ENCODE measurements around the gene MUC2. TPM values are rescaled to one million over a fixed set of nuclear protein-coding genes. Genes with fewer than 3 reads are reported as not detected.
A peak's percentile ranks its signal among the peaks of the same experiment; 100 is the strongest.

The MUC2 gene
- total and polyA plus RNA-seq, 2 experiments from 2014 or later: 0.03 TPM; not detected in 1

GRCh38 chr11:1067812-1068496, 6.7 kb upstream of the MUC2 start:
- Histone ChIP-seq H3K4me3 (no peak overlapping the region), H3K36me3 (no peaks in the 10 kb centered on the region), H3K4me1 (ENCODE audit: low read depth) (no peaks in the 10 kb centered on the region), H3K27me3 (no peaks in the 10 kb centered on the region), H3K9me3 (ENCODE audit: low read depth) (no peaks in the 10 kb centered on the region), H3K27ac (no peak overlapping the region)
- DNase-seq (ENCODE audit: low read depth in 1 of 2, low spot score in 1 of 2): no peak
- TF ChIP-seq CTCF (IDR thresholded peaks at IDR 0.05; ENCODE audit: low read depth, low read length): no peak

GRCh38 chr11:1069740-1070139, 4.9 kb upstream of the MUC2 start:
- H3K36me3 ChIP-seq: no peaks in the 10 kb centered on the region
- H3K27ac ChIP-seq: no peak overlapping the region
- no peaks in the 10 kb centered on the region for H3K9me3 ChIP-seq (ENCODE audit: low read depth)
- H3K27me3 ChIP-seq: no peaks in the 10 kb centered on the region
- peaks cover 5% of the 10 kb centered on the region for H3K4me1 ChIP-seq (ENCODE audit: low read depth)
- no peak for DNase-seq (ENCODE audit: low read depth in 1 of 2, low spot score in 1 of 2)
- H3K4me3 ChIP-seq: no peak overlapping the region
- TF ChIP-seq CTCF (IDR thresholded peaks at IDR 0.05; ENCODE audit: low read depth, low read length): no peak

- DNase-seq (ENCODE audit: low read depth in 1 of 2, low spot score in 1 of 2): no peak
- Histone ChIP-seq H3K9me3 (ENCODE audit: low read depth) (no peaks in the 10 kb centered on the region), H3K27me3 (no peaks in the 10 kb centered on the region), H3K27ac (no peak overlapping the region), H3K36me3 (no peaks in the 10 kb centered on the region), H3K4me1 (ENCODE audit: low read depth) (peaks cover 5% of the 10 kb centered on the region), H3K4me3 (no peak overlapping the region)
- TF ChIP-seq CTCF (IDR thresholded peaks at IDR 0.05; ENCODE audit: low read depth, low read length): no peak
These were observed 3.8 kb upstream of the MUC2 start for GRCh38 chr11:1070594-1071462.

GRCh38 chr11:1071571-1072115, 3.0 kb upstream of the MUC2 start:
- H3K4me1 ChIP-seq (ENCODE audit: low read depth): peaks cover 5% of the 10 kb centered on the region
- no peaks in the 10 kb centered on the region for H3K27me3 ChIP-seq
- DNase-seq (ENCODE audit: low read depth in 1 of 2, low spot score in 1 of 2): no peak
- no peaks in the 10 kb centered on the region for H3K36me3 ChIP-seq
- no peak overlapping the region for H3K4me3 ChIP-seq
- no peaks in the 10 kb centered on the region for H3K9me3 ChIP-seq (ENCODE audit: low read depth)
- no peak for TF ChIP-seq CTCF (IDR thresholded peaks at IDR 0.05; ENCODE audit: low read depth, low read length)
- H3K27ac ChIP-seq: no peak overlapping the region

GRCh38 chr11:1072116-1072820, 2.4 kb upstream of the MUC2 start:
- H3K27ac ChIP-seq: no peak overlapping the region
- TF ChIP-seq CTCF (IDR thresholded peaks at IDR 0.05; ENCODE audit: low read depth, low read length): no peak
- no peaks in the 10 kb centered on the region for H3K27me3 ChIP-seq
- H3K9me3 ChIP-seq (ENCODE audit: low read depth): no peaks in the 10 kb centered on the region
- DNase-seq (ENCODE audit: low read depth in 1 of 2, low spot score in 1 of 2): peak in 1 of 2 donors; percentile 77
- H3K36me3 ChIP-seq: no peaks in the 10 kb centered on the region
- no peak overlapping the region for H3K4me3 ChIP-seq
- peaks cover 5% of the 10 kb centered on the region for H3K4me1 ChIP-seq (ENCODE audit: low read depth)
